Astrocyte of the hippocampus (primary cell): ENCODE data around the gene ITIH4.
A peak's percentile ranks its signal among the peaks of the same experiment; 100 is the strongest.

Source experiments
- DNase-seq: peaks from one replicate; pipeline ENCODE4 v3.0.0; 2011; ENCODE audit warnings: low read depth, low spot score

Gene ITIH4

GRCh38 chr3:52848617-52849016 lies 18.1 kb upstream of the ITIH4 start:
- no peak for DNase-seq

- DNase-seq = no peak
These were observed 17.3 kb upstream of the ITIH4 start for GRCh38 chr3:52847726-52848125.

- no peak for DNase-seq
These were observed 16.8 kb upstream of the ITIH4 start for GRCh38 chr3:52847241-52847640.

- no peak for DNase-seq
These were observed 16.0 kb upstream of the ITIH4 start for GRCh38 chr3:52846432-52846965.

- no peak for DNase-seq
These were observed 15.4 kb upstream of the ITIH4 start for GRCh38 chr3:52845691-52846431.

- DNase-seq = no peak
These were observed 14.7 kb upstream of the ITIH4 start for GRCh38 chr3:52845157-52845556.

GRCh38 chr3:52844290-52844975 lies 14.0 kb upstream of the ITIH4 start:
- no peak for DNase-seq

- DNase-seq = no peak
These were observed 13.4 kb upstream of the ITIH4 start for GRCh38 chr3:52843881-52844280.

GRCh38 chr3:52843108-52843865 lies 12.8 kb upstream of the ITIH4 start:
- no peak for DNase-seq

GRCh38 chr3:52842424-52842823 lies 12.0 kb upstream of the ITIH4 start:
- DNase-seq = no peak

- DNase-seq = no peak
These were observed 11.5 kb upstream of the ITIH4 start for GRCh38 chr3:52841981-52842340.

- peak; percentile 55 for DNase-seq
These were observed 10.9 kb upstream of the ITIH4 start for GRCh38 chr3:52841211-52841980.

GRCh38 chr3:52839892-52840545 lies 9.5 kb upstream of the ITIH4 start:
- DNase-seq = no peak

- no peak for DNase-seq
These were observed 8.8 kb upstream of the ITIH4 start for GRCh38 chr3:52839268-52839575.

- no peak for DNase-seq
These were observed 8.2 kb upstream of the ITIH4 start for GRCh38 chr3:52838561-52839267.

- no peak for DNase-seq
These were observed 6.5 kb upstream of the ITIH4 start for GRCh38 chr3:52836986-52837385.

GRCh38 chr3:52836471-52836845 lies 6.0 kb upstream of the ITIH4 start:
- DNase-seq = no peak

GRCh38 chr3:52835766-52836470 lies 5.4 kb upstream of the ITIH4 start:
- DNase-seq = no peak

GRCh38 chr3:52834871-52835501 lies 4.5 kb upstream of the ITIH4 start, which contains the start of gene MUSTN1:
Gene MUSTN1, minus strand, starts transcription at chr3:52835019. Its CDS starts 71 bp downstream, at chr3:52834948.
- DNase-seq = peak; percentile 30
